Lower lobe of right lung (tissue), 2 donors: ENCODE data around the gene NTSR1. TPM values are rescaled to one million over a fixed set of nuclear protein-coding genes. Genes with fewer than 3 reads are reported as not detected.
A peak's percentile ranks its signal among the peaks of the same experiment; 100 is the strongest.

ENCODE experiments used
- ATAC-seq, 2 donors: fragments of 200-7000 bp; cut with Tn5 transposase; one replicate each; pipeline ENCODE4 v1.9.1; 2020 to 2022; ENCODE audit warnings: mild to moderate bottlenecking in 2 of 2, moderate library complexity in 2 of 2
- DNase-seq: peaks from one replicate; pipeline ENCODE4 v3.0.0-alpha.2; 2020
- H3K27ac ChIP-seq: fragments of 200-600 bp; one replicate; pipeline ENCODE4 v1.8.0; 2022
- H3K27me3 ChIP-seq: fragments of 200-600 bp; one replicate; pipeline ENCODE4 v1.8.0; 2022; ENCODE audit warnings: low read depth
- H3K36me3 ChIP-seq: fragments of 200-600 bp; one replicate; pipeline ENCODE4 v1.8.0; 2022; ENCODE audit warnings: mild to moderate bottlenecking
- H3K4me1 ChIP-seq: fragments of 200-600 bp; one replicate; pipeline ENCODE4 v1.8.0; 2022
- H3K4me3 ChIP-seq: fragments of 200-600 bp; one replicate; pipeline ENCODE4 v1.8.0; 2022; ENCODE audit warnings: mild to moderate bottlenecking
- H3K9me3 ChIP-seq: fragments of 200-600 bp; one replicate; pipeline ENCODE4 v1.8.0; 2022
- CTCF ChIP-seq: fragments of 200-600 bp; IDR thresholded peaks from one replicate; pipeline ENCODE4 v1.8.0; 2022; ENCODE audit warnings: antibody characterized with exemption, mild to moderate bottlenecking
- intact Hi-C: fragments of 100-400 bp; cut with DNase I; formaldehyde crosslinking; loops from one replicate; pipeline ENCODE4 v1.11.0; 2022
- total RNA-seq: library from RNA; stranded (reverse); fragmentation: NEBNext Ultra II Directional; extraction: Animal tissue kit (Norgen Biotek cat#: 25700); gene quantifications from one replicate; pipeline ENCODE4 v1.2.1, GENCODE V29; 2021
- donor health status: DM: no; HTN: yes; CAD: no; lungs with severe emphysema.

The NTSR1 gene
- total RNA-seq, 1 donor from 2014 or later, result not detected

GRCh38 chr20:62739067-62739466, 30.4 kb downstream of the NTSR1 start:
- Histone ChIP-seq H3K27ac (peak overlapping the region; percentile 79), H3K4me3 (no peak overlapping the region), H3K4me1 (peaks cover 21% of the 10 kb centered on the region), H3K36me3 (no peaks in the 10 kb centered on the region), H3K27me3 (peaks cover 56% of the 10 kb centered on the region), H3K9me3 (no peaks in the 10 kb centered on the region)
- TF ChIP-seq CTCF, result no peak
- DNase-seq (no peak), ATAC-seq (no peak)
- intact Hi-C loops, result no loop called here

GRCh38 chr20:62739581-62740285, 31.1 kb downstream of the NTSR1 start:
- peaks cover 21% of the 10 kb centered on the region for H3K4me1 ChIP-seq
- no peak for TF ChIP-seq CTCF
- peak overlapping the region; percentile 79 for H3K27ac ChIP-seq
- no peaks in the 10 kb centered on the region for H3K9me3 ChIP-seq
- H3K4me3 ChIP-seq, result peak overlapping the region; percentile 23
- peaks cover 60% of the 10 kb centered on the region for H3K27me3 ChIP-seq
- ATAC-seq, result peak; percentile 36 to 40
- no peaks in the 10 kb centered on the region for H3K36me3 ChIP-seq
- peak; percentile 65 for DNase-seq
- intact Hi-C loops, result no loop called here

- Histone ChIP-seq H3K36me3 (no peaks in the 10 kb centered on the region), H3K9me3 (no peaks in the 10 kb centered on the region), H3K27me3 (peaks cover 55% of the 10 kb centered on the region), H3K4me3 (peak overlapping the region; percentile 23), H3K4me1 (peaks cover 21% of the 10 kb centered on the region), H3K27ac (peak overlapping the region; percentile 79)
- DNase-seq (peak; percentile 48), ATAC-seq (peak; percentile 56 to 66)
- intact Hi-C loops, result no loop called here
- no peak for TF ChIP-seq CTCF
Measured at GRCh38 chr20:62740286-62741141, 31.9 kb downstream of the NTSR1 start.

- Histone ChIP-seq H3K4me1 (peaks cover 21% of the 10 kb centered on the region), H3K27ac (peak overlapping the region; percentile 75), H3K27me3 (peaks cover 47% of the 10 kb centered on the region), H3K9me3 (no peaks in the 10 kb centered on the region), H3K36me3 (no peaks in the 10 kb centered on the region), H3K4me3 (no peak overlapping the region)
- TF ChIP-seq CTCF, result no peak
- intact Hi-C loops, result no loop called here
- ATAC-seq (no peak), DNase-seq (peak; percentile 16)
Measured at GRCh38 chr20:62741191-62741691, 32.6 kb downstream of the NTSR1 start.

GRCh38 chr20:62741701-62742491, 33.3 kb downstream of the NTSR1 start:
- intact Hi-C loops, result no loop called here
- ATAC-seq (no peak), DNase-seq (peak; percentile 18)
- Histone ChIP-seq H3K27ac (no peak overlapping the region), H3K4me1 (peaks cover 21% of the 10 kb centered on the region), H3K4me3 (no peak overlapping the region), H3K9me3 (no peaks in the 10 kb centered on the region), H3K36me3 (no peaks in the 10 kb centered on the region), H3K27me3 (peaks cover 46% of the 10 kb centered on the region)
- no peak for TF ChIP-seq CTCF
